K562 (cell line): Measurements from ENCODE around the gene NAA15. TPM values are rescaled to one million over a fixed set of nuclear protein-coding genes. Genes with fewer than 3 reads are reported as not detected.

Experiments used
- ATAC-seq: fragments of 200-7000 bp; cut with Tn5 transposase; 3 replicates; pipeline ENCODE4 v1.9.1; 2020; ENCODE audit warnings: moderate library complexity
- BruUV-seq: library from RNA; stranded (reverse); fragments of 400-500 nt; replicated peaks from 2 replicates; lab custom pipeline; 2021; lab: Mats Ljungman, UMichigan
- CTCF ChIA-PET: fragments of 300-600 bp; formaldehyde crosslinking; extraction: SDS; loops from one replicate; lab custom pipeline; 2021; ENCODE audit warnings: low intra/inter-chr PET ratio; lab: Yijun Ruan, JAX
- POLR2A ChIA-PET: fragments of 300-600, 350-650 bp; sonication (Branson Sonifier 250); formaldehyde crosslinking; extraction: SDS; loops from one replicate; lab custom pipeline; 2021; ENCODE audit warnings: antibody characterized with exemption, inconsistent platforms; lab: Yijun Ruan, JAX
- DNase-seq, 4 experiments: peaks; one replicate each; pipeline versions ENCODE4 v3.0.0 to v3.0.0-alpha.2; 2011 to 2018; ENCODE audit warnings: low spot score in 3 of 4, mixed read lengths in 3 of 4; ENCODE audit errors: extremely low read depth in 1 of 4
- FAIRE-seq: peaks from 2 replicates; lab custom pipeline; 2011; peaks lifted over from hg19 to GRCh38; lab: Jason Lieb, UNC
- H2AFZ ChIP-seq: 2 replicates; pipeline ENCODE4 v1.6.0; 2011; ENCODE audit warnings: low read depth, low read length, control low read depth, inconsistent platforms
- H3K27ac ChIP-seq: fragments of 200-600 bp; 3 replicates; pipeline ENCODE4 v1.8.0; 2011; ENCODE audit warnings: low read depth, mild to moderate bottlenecking, control low read depth, inconsistent platforms, low read length, moderate library complexity, mixed read lengths; ENCODE audit errors: extremely low read depth
- H3K27me3 ChIP-seq, 2 experiments: fragments of 300-600 bp in 1 of 2; 2 replicates in 1 of 2; 3 replicates in 1 of 2; pipeline versions ENCODE4 v1.6.0 to v1.8.0; 2011; ENCODE audit warnings: inconsistent platforms in 2 of 2, low read length in 2 of 2, mild to moderate bottlenecking in 1 of 2, mixed read lengths in 1 of 2, moderate library complexity in 1 of 2; ENCODE audit not compliant: control insufficient read depth in 2 of 2, insufficient read depth in 2 of 2
- H3K36me3 ChIP-seq: fragments of 300-600 bp; 3 replicates; pipeline ENCODE4 v1.8.0; 2011; ENCODE audit warnings: mild to moderate bottlenecking, low read length, inconsistent platforms; ENCODE audit not compliant: control insufficient read depth, insufficient read depth
- H3K4me1 ChIP-seq, 2 experiments: fragments of 200-600 bp in 1 of 2; replicated peaks in 1 of 2; 2 replicates in 1 of 2; 3 replicates in 1 of 2; pipeline versions ENCODE4 v1.5.1 to v1.8.0; 2011; ENCODE audit warnings: inconsistent platforms in 2 of 2, low read length in 2 of 2, mild to moderate bottlenecking in 1 of 2, mixed read lengths in 1 of 2, moderate library complexity in 1 of 2; ENCODE audit not compliant: control insufficient read depth in 2 of 2, insufficient read depth in 2 of 2
- H3K4me2 ChIP-seq: 2 replicates; pipeline ENCODE4 v1.6.1; 2011; ENCODE audit warnings: low read length, control low read depth, inconsistent platforms, mixed read lengths; ENCODE audit not compliant: insufficient read depth
- H3K4me3 ChIP-seq: fragments of 200-600 bp; sonication (generic), shearing (Covaris generic); 2 replicates; pipeline ENCODE4 v1.5.1; 2016; ENCODE audit warnings: control low read depth, inconsistent platforms
- H3K79me2 ChIP-seq: fragments of 200-600 bp; 3 replicates; pipeline ENCODE4 v1.8.0; 2011; ENCODE audit warnings: low read length, inconsistent platforms; ENCODE audit not compliant: control insufficient read depth, insufficient read depth
- H3K9ac ChIP-seq, 2 experiments: 2 replicates each; pipeline versions ENCODE4 v1.6.0 to v1.6.1; 2011; ENCODE audit warnings: low read depth in 2 of 2, low read length in 2 of 2, control low read depth in 1 of 2, inconsistent platforms in 1 of 2, mild to moderate bottlenecking in 1 of 2, mixed read lengths in 1 of 2; ENCODE audit not compliant: insufficient read depth in 1 of 2
- H3K9me1 ChIP-seq: one replicate; pipeline ENCODE4 v1.6.0; 2011; ENCODE audit warnings: inconsistent platforms, mild to moderate bottlenecking, low read length, moderate library complexity; ENCODE audit not compliant: control insufficient read depth, insufficient read depth
- H3K9me3 ChIP-seq: replicated peaks from 2 replicates; pipeline ENCODE4 v1.5.1; 2011; ENCODE audit warnings: low read depth, low read length, inconsistent platforms; ENCODE audit not compliant: control insufficient read depth, insufficient read depth
- H4K20me1 ChIP-seq: replicated peaks from 2 replicates; pipeline ENCODE4 v1.6.1; 2011; ENCODE audit warnings: low read length, inconsistent platforms, mixed read lengths; ENCODE audit not compliant: control insufficient read depth, insufficient read depth
- IRF1 ChIP-seq: sonication (generic); formaldehyde crosslinking; IDR thresholded peaks from 2 replicates; pipeline ENCODE4 v1.8.0; 2022; ENCODE audit warnings: missing genetic modification reagents, mild to moderate bottlenecking, borderline replicate concordance
- MCM7 ChIP-seq, 2 experiments: fragments of 450-650 bp; IDR thresholded peaks; 2 replicates each; pipeline ENCODE4 v1.6.1; 2016 to 2018
- RFX7 ChIP-seq: fragments of 250-450 bp; sonication (Bioruptor Pico); IDR thresholded peaks from 2 replicates; pipeline ENCODE4 v1.5.1; 2021; ENCODE audit warnings: mild to moderate bottlenecking
- SIN3A ChIP-seq, 2 experiments: fragments of 150-350 bp in 1 of 2; IDR thresholded peaks; 2 replicates each; pipeline ENCODE4 v1.6.1; 2011 to 2016; ENCODE audit warnings: borderline replicate concordance in 2 of 2, low read depth in 2 of 2, low read length in 2 of 2, mild to moderate bottlenecking in 2 of 2, moderate library complexity in 2 of 2; ENCODE audit not compliant: control insufficient read depth in 1 of 2
- TCF7L2 ChIP-seq: fragments of 150-350 bp; IDR thresholded peaks from 2 replicates; pipeline ENCODE4 v1.6.1; 2016; ENCODE audit warnings: low read depth, mild to moderate bottlenecking, low read length, moderate library complexity
- ZFX ChIP-seq: sonication (generic); formaldehyde crosslinking; IDR thresholded peaks from 2 replicates; pipeline ENCODE4 v1.8.0; 2022; ENCODE audit warnings: mild to moderate bottlenecking, missing genetic modification reagents, moderate library complexity
- WGBS: fragments of 100-300 bp; shearing (Covaris generic); methylation state at CpG from one replicate; pipeline ENCODE4 v1.1.6; 2016; ENCODE audit warnings: low coverage, mixed read lengths; ENCODE audit not compliant: insufficient coverage; ENCODE audit errors: missing lambda C conversion rate; 5-methylcytosine and 5-hydroxymethylcytosine counted together
- in situ Hi-C: fragments of 300-500 bp; cut with MboI; formaldehyde crosslinking; loops from 4 replicates; pipeline ENCODE4 v1.15.0; 2018; ENCODE audit warnings: inconsistent platforms, mixed read lengths
- intact Hi-C: fragments of 100-400 bp; cut with micrococcal nuclease; formaldehyde crosslinking; loops from 2 replicates; pipeline ENCODE4 v1.14.2; 2022
- polyA plus RNA-seq, 8 experiments: library from polyadenylated mRNA; depleted of rRNA in 4 of 8; stranded (reverse) in 5 of 8; unstranded in 3 of 8; fragments of >200 nt; fragmentation: Nextera tagmentation in 2 of 8; fragmentation: Illumina TruSeq in 1 of 8; extraction: Ambion mirVana in 2 of 8; extraction: Trizol in 1 of 8; gene quantifications; 2 replicates each; pipeline versions ENCODE4 v1.2.1 to v1.2.3, GENCODE V29; 2011 to 2014; ENCODE audit warnings: inconsistent platforms in 1 of 8, missing spikeins in 1 of 8
- total RNA-seq, 7 experiments: library from RNA; depleted of rRNA in 6 of 7; stranded (reverse); fragments of >200 nt in 6 of 7; fragmentation: Illumina TruSeq in 2 of 7; extraction: Trizol in 2 of 7; gene quantifications; 2 replicates each; pipeline versions ENCODE4 v1.2.1 to v1.2.3, GENCODE V29; 2011 to 2021; ENCODE audit warnings: low replicate concordance in 1 of 7

Gene NAA15
- total and polyA plus RNA-seq, 9 of the 15 experiments (the other 6 are each of a cell fraction or from before 2014, with no cell fraction given): 37.8 to 117 (median 63.2) TPM

DNA sequence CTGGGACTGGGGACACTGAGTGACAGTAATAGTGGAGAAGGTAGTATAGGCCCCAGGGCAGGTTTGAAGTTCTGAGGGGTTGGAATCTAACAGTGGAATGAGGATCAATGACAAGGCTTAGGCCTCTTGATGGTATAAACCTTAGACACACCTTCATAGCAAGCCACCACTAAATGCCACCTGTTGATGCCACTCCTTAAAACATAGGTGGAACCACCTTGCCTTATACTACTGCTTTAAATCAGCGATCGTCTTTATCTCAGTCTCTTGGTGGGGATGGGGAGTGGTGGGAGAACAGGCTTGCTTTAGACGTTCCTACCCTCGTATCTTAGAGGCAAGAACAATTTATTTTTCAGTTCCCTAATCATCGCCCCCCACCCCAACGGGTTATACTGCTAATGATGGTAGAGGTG lies 153.8 kb downstream of the NAA15 start:
- H3K27ac ChIP-seq: no peak overlapping the region
- ChIA-PET CTCF (no interaction called here), POLR2A (interaction anchor here (0.7 kb wide), 1 partner anchor 1098 kb away, joined by 3 read pairs; no protein-coding TSS in a partner anchor)
- ATAC-seq: no peak
- TF ChIP-seq SIN3A (IDR thresholded peaks at IDR 0.05; ENCODE audit: borderline replicate concordance in 2 of 2, control insufficient read depth in 1 of 2, low read depth in 2 of 2, low read length in 2 of 2) (no peak), ZFX (0 out of 2 replicates have a peak, but pooled peaks have one; percentile 27), TCF7L2 (no peak)
- H3K79me2 ChIP-seq: peaks cover 44% of the 10 kb centered on the region
- peak overlapping the region in 1 of 2 experiments; percentile 43; a peak in 1 of 4 replicates for H3K9ac ChIP-seq
- peak overlapping the region; percentile 92 for H3K4me2 ChIP-seq
- BruUV-seq: no TSS peak
- peaks cover 8% of the 10 kb centered on the region; the same call in 2 of the 3 replicates for H3K36me3 ChIP-seq
- no peak for FAIRE-seq
- H3K9me3 ChIP-seq: no peaks in the 10 kb centered on the region
- WGBS: 33% methylated on average over 6 of the region's 6 CpGs
- DNase-seq: no peak
- H3K4me1 ChIP-seq: peaks cover 19 to 28% of the 10 kb centered on the region in 2 experiments
- in situ Hi-C loops (no loop called here), intact Hi-C loops (loop anchor here (2.0 kb wide), 1 partner anchor 154 kb away; the partner anchor contains the start of gene NAA15)
- no peaks in the 10 kb centered on the region for H3K9me1 ChIP-seq
- peak overlapping the region; percentile 53 for H3K4me3 ChIP-seq
- H4K20me1 ChIP-seq: no peaks in the 10 kb centered on the region
- peak overlapping the region; percentile 8; the same call in 1 of the 2 replicates for H2AFZ ChIP-seq
- no peaks in the 10 kb centered on the region for H3K27me3 ChIP-seq

DNA sequence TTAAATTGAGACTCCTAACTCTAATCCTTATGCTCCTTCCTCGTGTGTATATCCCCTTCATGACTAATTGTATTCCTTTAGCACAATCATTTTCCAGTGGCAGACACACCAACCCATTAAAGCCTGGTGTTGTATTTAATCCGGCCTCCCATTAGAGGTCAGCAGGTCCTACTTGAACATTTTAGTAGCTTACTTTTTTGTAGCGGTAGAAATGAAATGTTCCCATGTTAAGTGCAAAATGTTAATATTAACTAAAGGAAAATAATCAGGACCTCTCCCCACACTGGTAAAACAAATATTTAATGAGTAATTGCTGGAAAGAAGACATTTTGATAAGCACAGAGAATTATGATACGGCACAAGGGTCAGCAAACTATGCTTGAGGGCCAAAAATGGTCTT lies 156.0 kb downstream of the NAA15 start:
- POLR2A ChIA-PET: no interaction called here
- in situ Hi-C loops: no loop called here
- no peak for FAIRE-seq
- TF ChIP-seq MCM7 (IDR thresholded peaks at IDR 0.05): no peak
- TF ChIP-seq RFX7 (CRISPR knock-in tag): no peak
- no peak for TF ChIP-seq IRF1
- intact Hi-C loops: no loop called here
- Histone ChIP-seq H3K27ac (no peak overlapping the region), H3K4me2 (no peak overlapping the region), H3K4me3 (no peak overlapping the region), H3K36me3 (no peaks in the 10 kb centered on the region), H3K9me3 (no peaks in the 10 kb centered on the region), H3K79me2 (peaks cover 32% of the 10 kb centered on the region), H3K4me1 (peaks cover 19 to 22% of the 10 kb centered on the region in 2 experiments), H2AFZ (no peak overlapping the region), H3K27me3 (no peaks in the 10 kb centered on the region), H3K9ac (no peak overlapping the region), H3K9me1 (no peaks in the 10 kb centered on the region), H4K20me1 (no peaks in the 10 kb centered on the region)
- CTCF ChIA-PET: no interaction called here
- BruUV-seq: no TSS peak
- 59% methylated on average over 4 of the region's 4 CpGs for WGBS
- no peak for DNase-seq
- ATAC-seq: no peak
